Measurements from ENCODE around the gene VEZT. TPM values are rescaled to one million over a fixed set of nuclear protein-coding genes. Genes with fewer than 3 reads are reported as not detected.

VEZT gene
- total and polyA plus RNA-seq, 9 of the 15 experiments (the other 6 are each of a cell fraction or from before 2014, with no cell fraction given): 16.1 to 61.5 (median 32.6) TPM

DNA sequence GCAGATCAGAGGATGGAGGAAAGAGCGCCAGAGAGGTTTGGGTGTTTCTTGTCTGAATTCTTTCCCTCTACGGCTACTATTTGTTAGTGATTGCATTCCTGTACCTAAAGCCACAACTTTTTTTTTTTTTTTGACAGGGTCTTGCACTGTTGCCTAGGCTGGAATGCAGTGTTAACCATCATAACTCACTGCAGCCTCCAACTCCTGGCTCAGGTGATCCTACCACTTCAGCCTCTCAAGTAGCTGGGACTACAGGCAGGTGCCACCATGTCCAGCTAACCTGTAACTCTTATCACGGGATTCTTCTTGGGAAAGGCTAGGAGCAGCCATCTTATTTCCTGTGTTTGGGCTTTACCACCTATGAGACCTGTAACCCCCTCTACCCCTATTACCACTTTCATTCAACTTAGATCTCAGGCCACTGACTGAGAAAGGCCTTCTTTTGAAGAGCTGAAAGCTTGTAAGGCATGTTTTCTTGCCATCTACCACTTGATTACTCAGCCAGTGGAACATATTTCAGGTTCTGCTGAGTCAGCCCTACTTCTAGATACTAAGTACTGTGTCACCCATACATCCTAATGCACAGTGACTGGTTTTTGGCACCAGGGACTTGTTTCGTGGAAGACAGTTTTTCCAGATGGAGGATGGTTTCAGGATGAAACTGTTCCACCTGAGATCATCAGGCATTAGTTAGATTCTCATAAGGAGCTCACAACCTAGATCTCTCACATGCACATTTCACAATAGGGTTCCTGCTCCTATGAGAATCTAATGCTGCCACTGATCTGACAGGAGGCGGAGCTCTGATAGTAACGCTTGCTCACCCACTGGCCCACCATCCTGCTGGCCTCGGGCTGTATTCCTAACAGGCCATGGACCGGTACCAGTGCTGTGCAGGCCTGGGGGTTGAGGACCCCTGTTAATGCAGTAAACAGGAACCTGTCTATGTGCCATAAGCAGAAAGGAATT is 6.9 kb downstream of the VEZT start:
- ChIA-PET POLR2A (interaction anchor here (1.3 kb wide), 1 partner anchor 16 kb away, joined by 4 read pairs; no protein-coding TSS in a partner anchor), CTCF (ENCODE audit: low intra/inter-chr PET ratio) (interaction anchor here (0.6 kb wide), 1 partner anchor 43 kb away, joined by 3 read pairs; no protein-coding TSS in a partner anchor)
- Histone ChIP-seq H3K9me1 (ENCODE audit: control insufficient read depth, insufficient read depth, low read length) (no peaks in the 10 kb centered on the region), H3K79me2 (ENCODE audit: control insufficient read depth, insufficient read depth, low read length) (peaks cover 72% of the 10 kb centered on the region), H3K36me3 (ENCODE audit: control insufficient read depth, insufficient read depth, low read length) (peaks cover 3% of the 10 kb centered on the region; the same call in 1 of the 3 replicates), H3K9ac (ENCODE audit: insufficient read depth in 1 of 2, low read depth in 2 of 2, low read length in 2 of 2) (peak overlapping the region; percentile 36 to 60; a peak in 3 of 4 replicates), H4K20me1 (replicated peaks; ENCODE audit: control insufficient read depth, insufficient read depth, low read length) (no peaks in the 10 kb centered on the region), H3K4me3 (no peak overlapping the region), H2AFZ (ENCODE audit: low read depth, low read length) (peak overlapping the region; percentile 27; the same call in 1 of the 2 replicates), H3K27ac (ENCODE audit: extremely low read depth, low read depth, low read length) (peak overlapping the region; percentile 67), H3K4me1 (replicated peaks in 1 of 2; ENCODE audit: control insufficient read depth in 2 of 2, insufficient read depth in 2 of 2, low read length in 2 of 2) (peaks cover 13 to 17% of the 10 kb centered on the region in 2 experiments), H3K4me2 (ENCODE audit: insufficient read depth, low read length) (peak overlapping the region; percentile 39; the same call in 1 of the 2 replicates), H3K27me3 (ENCODE audit: control insufficient read depth in 2 of 2, insufficient read depth in 2 of 2, low read length in 2 of 2) (no peaks in the 10 kb centered on the region), H3K9me3 (replicated peaks; ENCODE audit: control insufficient read depth, insufficient read depth, low read depth, low read length) (no peaks in the 10 kb centered on the region)
- WGBS (ENCODE audit: insufficient coverage, low coverage, missing lambda C conversion rate): 44% methylated on average over 8 of the region's 8 CpGs
- peak; percentile 72 for FAIRE-seq
- peak in 2 of 4 experiments; percentile 39 to 64 for DNase-seq (ENCODE audit: extremely low read depth in 1 of 4, low spot score in 3 of 4)
- intact Hi-C loops (cut with micrococcal nuclease): no loop called here
- BruUV-seq (replicated peaks): no TSS peak
- in situ Hi-C loops (cut with MboI): no loop called here
- peak; percentile 80 for ATAC-seq
- peak; percentile 16; the same call in 1 of the 2 replicates for TF ChIP-seq SMARCA4 (IDR thresholded peaks at IDR 0.05)
- TF ChIP-seq DPF2 (IDR thresholded peaks at IDR 0.05): 0 out of 2 replicates have a peak, but pooled peaks have one; percentile 58
- TF ChIP-seq SLC30A9 (CRISPR knock-in tag; IDR thresholded peaks at IDR 0.05): no peak
- TF ChIP-seq, protein P1, sequence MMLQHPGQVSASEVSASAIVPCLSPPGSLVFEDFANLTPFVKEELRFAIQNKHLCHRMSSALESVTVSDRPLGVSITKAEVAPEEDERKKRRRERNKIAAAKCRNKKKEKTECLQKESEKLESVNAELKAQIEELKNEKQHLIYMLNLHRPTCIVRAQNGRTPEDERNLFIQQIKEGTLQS (IDR thresholded peaks at IDR 0.05): peak; percentile 38; the same call in 1 of the 2 replicates
- TF ChIP-seq, protein P1 (CRISPR knock-in tag; conservative IDR thresholded peaks at IDR 0.05): no peak
- TF ChIP-seq, protein P2, sequence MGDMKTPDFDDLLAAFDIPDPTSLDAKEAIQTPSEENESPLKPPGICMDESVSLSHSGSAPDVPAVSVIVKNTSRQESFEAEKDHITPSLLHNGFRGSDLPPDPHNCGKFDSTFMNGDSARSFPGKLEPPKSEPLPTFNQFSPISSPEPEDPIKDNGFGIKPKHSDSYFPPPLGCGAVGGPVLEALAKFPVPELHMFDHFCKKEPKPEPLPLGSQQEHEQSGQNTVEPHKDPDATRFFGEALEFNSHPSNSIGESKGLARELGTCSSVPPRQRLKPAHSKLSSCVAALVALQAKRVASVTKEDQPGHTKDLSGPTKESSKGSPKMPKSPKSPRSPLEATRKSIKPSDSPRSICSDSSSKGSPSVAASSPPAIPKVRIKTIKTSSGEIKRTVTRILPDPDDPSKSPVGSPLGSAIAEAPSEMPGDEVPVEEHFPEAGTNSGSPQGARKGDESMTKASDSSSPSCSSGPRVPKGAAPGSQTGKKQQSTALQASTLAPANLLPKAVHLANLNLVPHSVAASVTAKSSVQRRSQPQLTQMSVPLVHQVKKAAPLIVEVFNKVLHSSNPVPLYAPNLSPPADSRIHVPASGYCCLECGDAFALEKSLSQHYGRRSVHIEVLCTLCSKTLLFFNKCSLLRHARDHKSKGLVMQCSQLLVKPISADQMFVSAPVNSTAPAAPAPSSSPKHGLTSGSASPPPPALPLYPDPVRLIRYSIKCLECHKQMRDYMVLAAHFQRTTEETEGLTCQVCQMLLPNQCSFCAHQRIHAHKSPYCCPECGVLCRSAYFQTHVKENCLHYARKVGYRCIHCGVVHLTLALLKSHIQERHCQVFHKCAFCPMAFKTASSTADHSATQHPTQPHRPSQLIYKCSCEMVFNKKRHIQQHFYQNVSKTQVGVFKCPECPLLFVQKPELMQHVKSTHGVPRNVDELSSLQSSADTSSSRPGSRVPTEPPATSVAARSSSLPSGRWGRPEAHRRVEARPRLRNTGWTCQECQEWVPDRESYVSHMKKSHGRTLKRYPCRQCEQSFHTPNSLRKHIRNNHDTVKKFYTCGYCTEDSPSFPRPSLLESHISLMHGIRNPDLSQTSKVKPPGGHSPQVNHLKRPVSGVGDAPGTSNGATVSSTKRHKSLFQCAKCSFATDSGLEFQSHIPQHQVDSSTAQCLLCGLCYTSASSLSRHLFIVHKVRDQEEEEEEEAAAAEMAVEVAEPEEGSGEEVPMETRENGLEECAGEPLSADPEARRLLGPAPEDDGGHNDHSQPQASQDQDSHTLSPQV (IDR thresholded peaks at IDR 0.05): peak; percentile 68
- peak; percentile 100 for TF ChIP-seq ZNF316 (IDR thresholded peaks at IDR 0.05)
- TF ChIP-seq HNRNPK (IDR thresholded peaks at IDR 0.05; ENCODE audit: low read depth, low read length, poor library complexity, severe bottlenecking): no peak
- no peak for TF ChIP-seq CBFB (CRISPR knock-in tag; IDR thresholded peaks at IDR 0.05)
- no peak for TF ChIP-seq ADNP (tag; IDR thresholded peaks at IDR 0.05)
- TF ChIP-seq FOXJ3 (CRISPR knock-in tag; IDR thresholded peaks at IDR 0.05): no peak
- TF ChIP-seq, protein P3, sequence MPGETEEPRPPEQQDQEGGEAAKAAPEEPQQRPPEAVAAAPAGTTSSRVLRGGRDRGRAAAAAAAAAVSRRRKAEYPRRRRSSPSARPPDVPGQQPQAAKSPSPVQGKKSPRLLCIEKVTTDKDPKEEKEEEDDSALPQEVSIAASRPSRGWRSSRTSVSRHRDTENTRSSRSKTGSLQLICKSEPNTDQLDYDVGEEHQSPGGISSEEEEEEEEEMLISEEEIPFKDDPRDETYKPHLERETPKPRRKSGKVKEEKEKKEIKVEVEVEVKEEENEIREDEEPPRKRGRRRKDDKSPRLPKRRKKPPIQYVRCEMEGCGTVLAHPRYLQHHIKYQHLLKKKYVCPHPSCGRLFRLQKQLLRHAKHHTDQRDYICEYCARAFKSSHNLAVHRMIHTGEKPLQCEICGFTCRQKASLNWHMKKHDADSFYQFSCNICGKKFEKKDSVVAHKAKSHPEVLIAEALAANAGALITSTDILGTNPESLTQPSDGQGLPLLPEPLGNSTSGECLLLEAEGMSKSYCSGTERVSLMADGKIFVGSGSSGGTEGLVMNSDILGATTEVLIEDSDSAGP (CRISPR knock-in tag; IDR thresholded peaks at IDR 0.05): no peak
- no peak for TF ChIP-seq SP1 (CRISPR knock-in tag; IDR thresholded peaks at IDR 0.05)
- TF ChIP-seq ZNF561 (CRISPR knock-in tag; conservative IDR thresholded peaks at IDR 0.05): no peak
- TF ChIP-seq ARID1B (IDR thresholded peaks at IDR 0.05): peak; percentile 49

Data from K562 (cell line).